PC-3 (cell line): Measurements from ENCODE around the gene ERMAP. TPM values are rescaled to one million over a fixed set of nuclear protein-coding genes. Genes with fewer than 3 reads are reported as not detected.

Experiments used
- ATAC-seq: fragments of 200-7000 bp; cut with Tn5 transposase; 2 replicates; pipeline ENCODE4 v1.9.1; 2020; ENCODE audit warnings: mild to moderate bottlenecking, moderate library complexity
- BruUV-seq: library from RNA; stranded (reverse); fragments of 400-500 nt; replicated peaks from 2 replicates; lab custom pipeline; 2021; lab: Mats Ljungman, UMichigan
- CTCF ChIA-PET: fragments of 300-600 bp; sonication (Branson Sonifier 250); formaldehyde crosslinking; loops from one replicate; lab custom pipeline; 2022; ENCODE audit warnings: antibody characterized with exemption; lab: Charles Lee
- POLR2A ChIA-PET: fragments of 300-600 bp; sonication (Branson Sonifier 250); formaldehyde crosslinking; loops from one replicate; lab custom pipeline; 2022; ENCODE audit warnings: antibody characterized with exemption; ENCODE audit not compliant: unreplicated experiment; lab: Charles Lee
- DNase-seq: peaks from one replicate; pipeline ENCODE4 v3.0.0-alpha.2; 2015
- H2AFZ ChIP-seq: fragments of 300-600 bp; sonication (generic); 2 replicates; pipeline ENCODE4 v1.6.0; 2016; ENCODE audit warnings: antibody characterized with exemption, low read length
- H3F3A ChIP-seq: fragments of 300-600 bp; sonication (generic); one replicate; pipeline ENCODE4 v1.6.0; 2017; ENCODE audit warnings: antibody characterized with exemption, low read length, control low read depth, mild to moderate bottlenecking; ENCODE audit not compliant: unreplicated experiment
- H3K27ac ChIP-seq: fragments of 300-600 bp; sonication (generic); 2 replicates; pipeline ENCODE4 v1.5.1; 2016; ENCODE audit warnings: mild to moderate bottlenecking, low read length
- H3K27me3 ChIP-seq: fragments of 300-600 bp; sonication (generic); 2 replicates; pipeline ENCODE4 v1.6.1; 2016; ENCODE audit warnings: low read length, mixed read lengths
- H3K36me3 ChIP-seq: fragments of 300-600 bp; sonication (generic); 2 replicates; pipeline ENCODE4 v1.6.1; 2016; ENCODE audit warnings: low read depth, mixed run types, low read length, mixed read lengths
- H3K4me1 ChIP-seq: fragments of 300-600 bp; sonication (generic); 2 replicates; pipeline ENCODE4 v1.5.1; 2016; ENCODE audit warnings: low read length; ENCODE audit not compliant: insufficient read depth
- H3K4me2 ChIP-seq: fragments of 300-600 bp; sonication (generic); 2 replicates; pipeline ENCODE4 v1.6.0; 2016; ENCODE audit warnings: low read length
- H3K4me3 ChIP-seq: fragments of 300-600 bp; sonication (generic); 2 replicates; pipeline ENCODE4 v1.5.1; 2016; ENCODE audit warnings: mild to moderate bottlenecking, low read length, mixed read lengths
- H3K79me2 ChIP-seq: fragments of 300-600 bp; sonication (generic); 2 replicates; pipeline ENCODE4 v1.6.1; 2017; ENCODE audit warnings: low read length, mixed read lengths
- H3K9ac ChIP-seq: fragments of 300-600 bp; sonication (generic); 2 replicates; pipeline ENCODE4 v1.6.0; 2016; ENCODE audit warnings: mild to moderate bottlenecking, low read length
- H3K9me2 ChIP-seq: fragments of 300-600 bp; sonication (generic); replicated peaks from 2 replicates; pipeline ENCODE4 v1.6.1; 2016; ENCODE audit warnings: mixed run types, low read length, mixed read lengths
- H3K9me3 ChIP-seq: fragments of 300-600 bp; sonication (generic); 2 replicates; pipeline ENCODE4 v1.6.1; 2016; ENCODE audit warnings: low read length, mixed read lengths
- H4K20me1 ChIP-seq: fragments of 300-600 bp; sonication (generic); 2 replicates; pipeline ENCODE4 v1.6.1; 2016; ENCODE audit warnings: low read length, mixed read lengths
- CTCF ChIP-seq: fragments of 300-600 bp; sonication (generic); conservative IDR thresholded peaks from 2 replicates; pipeline ENCODE4 v1.5.1; 2017; ENCODE audit warnings: antibody characterized with exemption, low read depth, mild to moderate bottlenecking, low read length
- EZH2 ChIP-seq: fragments of 300-600 bp; sonication (generic); IDR thresholded peaks from one replicate; pipeline ENCODE4 v1.6.1; 2017; ENCODE audit warnings: antibody characterized with exemption, mild to moderate bottlenecking, low read length; ENCODE audit not compliant: unreplicated experiment
- EZH2phosphoT487 ChIP-seq: fragments of 300-600 bp; sonication (generic); IDR thresholded peaks from 2 replicates; pipeline ENCODE4 v1.6.1; 2018; ENCODE audit warnings: mild to moderate bottlenecking, antibody characterized with exemption, low read length, borderline replicate concordance
- intact Hi-C: fragments of 100-400 bp; cut with micrococcal nuclease; formaldehyde crosslinking; loops from 2 replicates; pipeline ENCODE4 v1.9.0; 2023
- total RNA-seq: library from RNA; depleted of rRNA; stranded (reverse); fragments of >200 nt; gene quantifications from 2 replicates; pipeline ENCODE4 v1.2.3, GENCODE V29; 2014

Gene ERMAP
- total RNA-seq, 1 experiment from 2014 or later = 5.4 TPM

- ChIA-PET CTCF (no interaction called here), POLR2A (no interaction called here)
- H3K4me1 ChIP-seq = peaks cover 26% of the 10 kb centered on the region
- TF ChIP-seq EZH2 (no peak), EZH2phosphoT487 (no peak), CTCF (no peak)
- H3K27ac ChIP-seq = no peak overlapping the region
- H3K9me2 ChIP-seq = no peaks in the 10 kb centered on the region
- H3K36me3 ChIP-seq = peaks cover 6% of the 10 kb centered on the region; the same call in 1 of the 2 replicates
- ATAC-seq (no peak), DNase-seq (no peak)
- H3K79me2 ChIP-seq = peaks cover 17% of the 10 kb centered on the region
- no peaks in the 10 kb centered on the region for H3K9me3 ChIP-seq
- H3K27me3 ChIP-seq = no peaks in the 10 kb centered on the region
- no peaks in the 10 kb centered on the region for H3F3A ChIP-seq
- intact Hi-C loops = no loop called here
- H4K20me1 ChIP-seq = no peaks in the 10 kb centered on the region
- BruUV-seq = no TSS peak
- H3K4me2 ChIP-seq = peak overlapping the region; percentile 89
- no peak overlapping the region for H2AFZ ChIP-seq
- H3K4me3 ChIP-seq = peak overlapping the region; percentile 79; the same call in 1 of the 2 replicates
- H3K9ac ChIP-seq = no peak overlapping the region
Observed at GRCh38 chr1:42847721-42848460, 31.0 kb downstream of the ERMAP start.

- H3K9ac ChIP-seq = no peak overlapping the region
- ATAC-seq = no peak
- no peak overlapping the region for H3K27ac ChIP-seq
- peaks cover 17% of the 10 kb centered on the region for H3K79me2 ChIP-seq
- H3K4me1 ChIP-seq = peaks cover 36% of the 10 kb centered on the region
- H3K9me3 ChIP-seq = no peaks in the 10 kb centered on the region
- H2AFZ ChIP-seq = no peak overlapping the region
- no peaks in the 10 kb centered on the region for H3F3A ChIP-seq
- H4K20me1 ChIP-seq = no peaks in the 10 kb centered on the region
- CTCF ChIA-PET = no interaction called here
- H3K4me3 ChIP-seq = no peak overlapping the region
- no peak for TF ChIP-seq EZH2phosphoT487
- no peak for TF ChIP-seq CTCF
- TF ChIP-seq EZH2 = no peak
- POLR2A ChIA-PET = no interaction called here
- H3K27me3 ChIP-seq = no peaks in the 10 kb centered on the region
- DNase-seq = peak; percentile 19
- 0 out of 2 replicates have a peak overlapping the region, but pooled peaks have one; percentile 89 for H3K4me2 ChIP-seq
- peaks cover 6% of the 10 kb centered on the region; the same call in 1 of the 2 replicates for H3K36me3 ChIP-seq
- no peaks in the 10 kb centered on the region for H3K9me2 ChIP-seq
- intact Hi-C loops = no loop called here
- no TSS peak for BruUV-seq
Observed at GRCh38 chr1:42848823-42849537, 32.1 kb downstream of the ERMAP start.
